Fibroblast of peridontal ligament (primary cell): Measurements from ENCODE around the gene PDE11A.
"Not testable (repeated sequence)": the region's sequence is repeated elsewhere in the genome, so short reads cannot be mapped to it uniquely, and the experiment has no call there.

Experiments used
- DNase-seq: peaks from one replicate; pipeline ENCODE4 v3.0.0-alpha.2; 2010; ENCODE audit errors: extremely low read depth

PDE11A gene

GRCh38 chr2:178072383-178073301 lies at the start of gene PDE11A:
TSS of gene PDE11A (minus strand) at chr2:178072777. CDS start at chr2:178072437, 340 bp downstream.
- peak; percentile 38 for DNase-seq

DNA sequence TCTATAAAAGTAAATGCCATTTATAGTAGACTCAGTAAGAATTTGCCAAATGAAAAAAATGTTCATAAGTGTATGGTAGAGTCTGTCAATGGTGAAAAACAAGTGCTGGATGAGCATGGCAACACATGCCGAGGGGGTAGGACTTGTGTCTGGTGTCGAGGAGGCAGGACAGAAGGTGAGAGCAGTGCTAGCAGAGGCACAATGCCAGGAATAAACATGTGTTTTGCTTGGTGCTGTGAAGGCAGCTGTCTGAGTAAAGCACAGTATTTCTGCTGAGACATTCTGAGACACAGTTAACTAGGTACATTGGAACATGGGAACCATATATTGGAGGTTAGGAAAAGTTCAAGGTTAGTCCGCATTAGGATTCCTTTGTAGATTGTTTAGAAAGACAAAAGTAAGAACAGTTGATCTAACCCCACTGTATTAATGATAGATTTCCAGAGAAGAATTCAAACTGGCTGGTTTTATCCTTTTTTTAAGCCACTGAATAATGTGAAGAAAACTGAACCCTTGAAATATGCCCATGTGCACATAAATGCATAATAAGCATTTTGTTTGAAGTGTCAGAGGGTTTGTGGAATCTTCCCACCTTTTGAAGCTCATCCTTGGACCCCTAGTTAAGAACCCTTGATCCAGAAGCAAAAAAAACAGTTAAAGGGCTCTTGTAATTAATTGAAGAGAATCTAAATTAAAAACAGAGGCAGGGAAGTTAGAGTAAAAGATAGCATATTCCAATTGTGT lies 46.8 kb upstream of the PDE11A start:
- DNase-seq = no peak

DNA sequence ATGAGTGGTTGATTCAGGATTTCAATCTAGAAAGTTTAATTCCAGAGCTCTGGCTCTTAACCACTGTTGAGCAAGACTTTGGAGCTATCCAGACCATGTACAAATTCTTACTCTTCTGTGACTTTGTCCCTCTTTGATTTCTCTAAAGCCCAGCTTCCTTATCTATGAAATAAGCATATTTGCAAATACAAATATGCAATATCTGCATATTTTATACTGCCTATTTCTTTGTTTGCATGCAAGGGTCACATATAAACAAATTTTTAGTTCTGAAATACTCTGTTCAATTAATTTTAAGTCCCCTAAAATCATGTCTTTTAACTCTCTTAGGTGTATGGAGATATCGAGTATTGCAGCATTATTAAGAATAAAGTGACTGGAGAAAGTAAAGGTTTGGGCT lies 45.1 kb upstream of the PDE11A start:
- no peak for DNase-seq

DNA sequence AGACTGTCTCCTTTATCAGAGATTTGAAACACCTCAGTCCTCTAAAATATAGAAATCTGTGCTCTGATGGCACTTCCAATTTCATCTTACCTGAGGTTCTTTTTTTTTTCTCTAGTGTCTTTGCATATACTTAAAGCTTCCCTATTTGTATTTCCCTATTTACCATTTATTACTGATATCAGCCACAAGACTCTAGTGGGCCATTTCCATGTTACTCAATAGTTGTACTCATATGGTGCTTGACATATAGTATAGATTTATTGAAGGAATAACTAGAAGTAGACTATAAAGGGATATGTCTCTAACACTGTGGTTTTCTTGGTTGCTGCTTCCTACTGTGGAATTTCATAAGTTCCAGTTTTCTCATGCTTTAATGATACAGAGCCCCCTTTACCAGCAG lies 42.7 kb upstream of the PDE11A start:
- DNase-seq = no peak

DNA sequence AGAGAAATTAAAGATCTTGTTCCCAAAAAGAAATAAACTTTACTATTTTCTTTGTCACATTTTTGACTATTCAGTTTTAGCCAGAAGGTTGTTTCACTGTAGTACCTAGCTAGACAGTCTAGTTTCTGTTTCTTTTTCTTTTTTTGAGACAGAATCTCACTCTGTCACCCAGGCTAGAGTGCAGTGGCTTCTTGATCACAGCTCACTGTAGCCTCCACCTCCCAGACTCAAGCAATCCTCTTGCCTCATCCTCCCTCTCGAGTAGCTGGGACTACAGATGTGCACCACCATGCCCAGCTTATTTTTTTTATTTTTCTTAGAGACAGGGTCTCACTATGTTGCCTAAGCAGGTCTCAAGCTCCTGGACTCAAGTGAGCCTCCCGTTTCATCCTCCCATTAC lies 41.9 kb upstream of the PDE11A start:
- DNase-seq = no peak

DNA sequence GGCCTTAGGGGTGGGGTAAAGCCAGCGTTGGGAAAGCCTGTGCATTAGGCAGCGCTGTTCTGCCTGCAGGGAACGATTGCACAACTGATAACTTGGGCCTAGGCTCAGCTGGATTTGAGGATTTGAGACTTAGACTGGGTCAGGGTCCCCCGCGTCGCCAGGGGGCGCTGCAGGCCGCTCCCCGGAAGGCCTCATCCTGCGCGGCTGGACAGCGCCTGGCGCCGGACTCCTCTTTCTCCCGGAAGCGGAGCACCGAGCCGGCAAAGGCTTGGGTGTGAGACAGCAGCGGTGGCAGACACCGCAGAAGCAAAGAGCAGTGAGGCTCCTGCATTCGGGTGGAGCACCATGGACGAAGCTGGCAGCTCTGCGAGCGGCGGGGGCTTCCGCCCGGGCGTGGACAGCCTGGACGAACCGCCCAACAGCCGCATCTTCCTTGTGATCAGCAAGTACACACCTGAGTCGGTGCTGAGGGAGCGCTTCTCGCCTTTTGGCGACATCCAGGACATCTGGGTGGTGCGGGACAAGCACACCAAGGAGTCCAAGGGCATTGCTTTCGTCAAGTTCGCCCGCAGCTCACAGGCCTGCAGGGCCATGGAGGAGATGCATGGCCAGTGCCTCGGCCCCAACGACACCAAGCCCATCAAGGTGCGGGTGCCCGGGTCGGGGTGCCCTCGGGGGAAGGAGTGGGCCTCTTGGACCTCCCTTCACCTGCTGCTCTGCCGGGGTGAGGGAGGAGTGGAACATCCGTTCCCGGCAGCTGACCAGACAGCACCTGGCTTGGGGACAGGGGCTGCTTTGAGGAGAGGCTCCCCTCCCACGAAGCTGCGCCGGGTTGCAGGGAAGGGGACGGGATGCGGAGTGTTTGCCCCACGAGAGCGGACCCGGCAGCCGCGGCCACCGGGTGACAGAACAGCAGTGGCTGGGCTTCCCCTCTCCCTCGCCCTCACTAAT lies 39.9 kb upstream of the PDE11A start, which contains the start of gene RBM45:
RBM45 (plus strand) TSS at position 236 of the 951 bp plus-strand sequence; CDS start at position 346, 110 bp downstream.
- peak; percentile 93 for DNase-seq

- no peak for DNase-seq
Observed at GRCh38 chr2:178111743-178112142, 39.2 kb upstream of the PDE11A start.

DNA sequence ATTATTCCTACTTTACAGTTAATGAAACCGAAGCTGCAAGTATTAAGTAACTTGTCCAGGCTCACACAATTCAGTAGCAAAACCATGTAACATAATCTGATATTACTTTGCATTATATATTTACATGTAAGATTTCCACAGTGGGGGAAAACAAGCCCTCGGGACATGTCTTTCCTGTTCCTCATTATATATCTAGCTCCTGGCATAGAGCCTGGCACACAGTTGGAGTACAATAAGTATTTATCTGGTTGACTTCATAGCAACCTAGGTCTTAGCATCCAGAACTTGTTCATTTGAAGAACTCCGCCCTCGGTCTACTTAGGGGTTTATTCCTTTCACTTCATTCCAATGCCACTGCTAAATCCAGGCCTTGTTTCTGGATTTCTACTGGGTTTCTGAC lies 38.1 kb upstream of the PDE11A start:
- DNase-seq = no peak

DNA sequence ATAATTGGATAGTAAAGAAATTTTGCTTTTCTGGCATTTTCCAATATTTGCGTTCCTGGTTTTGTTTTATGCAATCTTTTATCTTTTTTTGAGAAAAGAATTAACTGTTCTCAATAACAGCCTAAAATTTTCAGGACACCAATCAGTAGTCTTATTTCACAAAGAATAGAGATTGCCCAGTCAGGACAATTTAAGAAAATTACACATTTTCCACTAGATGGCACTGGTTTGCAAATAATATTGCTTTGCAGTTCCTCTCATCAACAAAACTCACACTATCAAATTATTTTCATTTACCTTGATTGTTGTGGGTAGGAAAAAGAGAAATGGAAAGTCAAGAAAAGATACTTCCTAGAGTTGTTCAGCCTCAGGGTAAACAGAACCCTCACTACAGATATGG lies 37.2 kb upstream of the PDE11A start:
- DNase-seq = peak; percentile 65

GRCh38 chr2:178108176-178108575 lies 35.6 kb upstream of the PDE11A start:
- DNase-seq = no peak

GRCh38 chr2:178106053-178106452 lies 33.5 kb upstream of the PDE11A start:
- no peak for DNase-seq

- no peak for DNase-seq
Observed at GRCh38 chr2:178105566-178105965, 33.0 kb upstream of the PDE11A start.

DNA sequence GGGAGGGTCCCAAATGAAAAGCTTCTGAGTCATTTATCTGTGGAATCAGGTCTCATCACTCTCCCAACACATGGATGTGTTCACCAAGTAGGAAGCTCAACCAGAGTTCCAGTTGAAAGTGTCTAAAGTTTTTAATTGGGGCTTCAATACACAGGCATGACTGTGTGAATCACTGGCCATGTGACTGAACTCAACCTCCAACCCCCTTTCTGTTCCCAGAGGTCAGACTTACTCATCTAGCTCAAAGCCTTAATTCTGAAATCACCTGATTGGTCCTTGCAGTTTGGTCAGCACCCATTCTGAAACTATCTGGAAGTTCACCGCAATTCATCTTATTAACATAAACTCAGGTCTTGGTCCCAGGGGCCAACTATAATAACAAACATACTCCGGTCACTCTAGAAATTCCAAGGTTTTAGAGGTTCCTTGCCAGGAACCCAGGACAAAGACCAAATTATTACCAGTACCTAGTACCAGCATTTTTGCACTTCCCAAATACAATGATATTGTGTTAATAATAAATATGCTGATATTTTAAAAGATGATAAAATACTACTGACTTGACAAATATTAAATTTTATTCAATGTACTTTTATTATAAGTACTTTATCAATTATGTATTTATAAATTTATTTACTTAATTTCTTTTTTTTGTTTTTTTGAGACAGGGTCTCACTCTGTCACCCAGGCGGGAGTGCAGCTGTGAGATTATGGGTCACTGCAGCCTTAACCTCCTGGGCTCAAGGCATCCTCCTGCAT lies 28.9 kb upstream of the PDE11A start:
- no peak for DNase-seq

GRCh38 chr2:178093471-178093870 lies 20.9 kb upstream of the PDE11A start:
- no peak for DNase-seq

- DNase-seq = no peak
Observed at GRCh38 chr2:178088774-178089270, 16.2 kb upstream of the PDE11A start.

DNA sequence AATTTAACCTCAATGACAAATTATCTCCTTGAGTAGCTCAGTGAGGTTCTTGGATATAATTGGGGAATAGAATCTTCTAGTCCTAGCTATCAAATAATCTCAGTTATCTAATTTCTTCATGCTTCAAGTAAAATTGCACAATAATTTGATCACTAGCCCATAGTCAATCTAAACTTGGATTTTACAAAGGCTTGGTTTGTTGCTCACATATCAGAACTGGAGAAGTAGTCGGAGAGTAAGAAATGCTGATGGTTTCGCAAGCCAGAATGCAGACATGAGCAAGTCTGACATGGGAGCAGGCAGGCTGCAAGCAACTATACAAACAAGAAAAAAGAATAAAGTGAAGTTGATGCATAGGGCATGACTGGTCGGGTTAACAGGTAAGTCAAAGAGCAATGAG lies 11.7 kb upstream of the PDE11A start:
- DNase-seq = peak; percentile 14

DNA sequence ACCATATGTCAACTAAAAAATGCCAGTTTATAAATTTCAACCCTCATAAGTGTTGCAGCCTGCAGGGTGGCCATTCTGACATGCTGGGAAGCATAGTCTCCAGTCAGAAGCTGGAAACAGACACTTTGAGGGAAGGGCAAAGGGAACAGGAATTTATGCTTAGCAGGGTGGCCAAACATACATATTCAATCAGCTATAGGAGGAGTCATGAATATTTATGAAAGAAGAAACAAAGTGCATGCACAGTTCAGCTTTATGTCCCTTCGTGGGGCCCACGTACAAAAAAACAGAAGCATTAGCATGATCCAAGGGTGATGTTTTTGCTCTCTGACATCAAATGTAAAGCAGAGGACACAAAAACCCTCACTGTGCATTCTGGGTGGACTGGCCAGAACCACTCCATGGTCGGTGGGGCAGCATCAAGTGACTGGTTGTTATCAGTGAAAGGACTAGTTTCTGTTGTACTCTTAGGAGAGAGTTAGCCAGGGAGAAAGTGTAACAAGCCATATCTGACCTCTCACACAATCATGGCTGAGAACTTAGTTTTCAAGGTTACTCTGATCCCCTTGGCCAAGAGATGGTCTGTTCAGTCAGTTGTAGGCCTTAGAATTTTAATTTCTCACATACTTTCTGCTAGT lies 9.9 kb upstream of the PDE11A start:
- no peak for DNase-seq

DNA sequence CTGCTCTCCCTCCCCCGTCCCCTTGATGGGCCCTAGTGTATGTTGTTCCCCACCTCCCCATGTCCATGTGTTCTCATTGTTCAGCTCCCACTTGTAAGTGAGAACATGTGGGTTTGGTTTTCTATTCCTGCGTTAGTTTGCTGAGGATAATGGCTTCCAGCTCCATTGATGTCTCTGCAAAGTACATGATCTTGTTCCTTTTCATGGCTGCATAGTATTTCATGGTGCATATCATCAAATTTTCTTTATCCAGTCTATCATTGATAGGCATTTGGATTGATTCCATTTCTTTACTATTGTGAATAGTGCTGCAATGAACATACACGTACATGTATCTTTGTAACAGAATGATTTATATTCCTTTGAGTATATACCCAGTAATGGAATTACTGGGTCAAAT lies 6.7 kb upstream of the PDE11A start:
- not testable (repeated sequence) for DNase-seq

DNA sequence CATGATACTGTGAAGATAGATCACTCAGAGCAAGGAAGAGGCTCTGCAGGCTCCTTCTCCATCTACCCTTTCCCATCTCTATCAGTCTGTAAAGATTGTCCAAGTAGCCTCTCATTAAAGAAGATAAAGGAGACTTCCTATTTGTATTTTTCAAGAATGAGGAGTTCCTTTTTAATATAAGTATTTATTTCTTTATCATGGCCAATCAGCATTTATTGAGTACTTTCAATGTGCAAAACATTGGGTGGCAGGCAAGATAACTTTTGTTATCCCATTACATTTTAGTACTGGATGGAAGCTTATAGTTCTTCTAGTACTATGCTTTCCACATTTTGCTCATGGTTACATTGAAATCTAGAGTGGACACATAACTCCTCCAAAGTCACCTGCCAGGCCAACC lies 3.6 kb upstream of the PDE11A start:
- DNase-seq = no peak

- DNase-seq = no peak
Observed at GRCh38 chr2:178075006-178075326, 2.4 kb upstream of the PDE11A start.
